D721Med (cell line): ENCODE measurements around the gene BDP1.
"Not testable (repeated sequence)": the region's sequence is repeated elsewhere in the genome, so short reads cannot be mapped to it uniquely, and the experiment has no call there.

ENCODE experiments used
- DNase-seq: peaks from one replicate; pipeline ENCODE4 v3.0.0; 2011; ENCODE audit warnings: low spot score; ENCODE audit not compliant: insufficient read length
- FAIRE-seq: peaks from 2 replicates; lab custom pipeline; 2011; peaks lifted over from hg19 to GRCh38; lab: Jason Lieb, UNC
- CTCF ChIP-seq: IDR thresholded peaks from 2 replicates; pipeline ENCODE4 v1.5.1; 2012; ENCODE audit warnings: mild to moderate bottlenecking, control low read depth; ENCODE audit not compliant: insufficient read depth; ENCODE audit errors: missing control alignments

BDP1 gene

GRCh38 chr5:71471193-71471592 is 15.7 kb downstream of the BDP1 start:
- DNase-seq (no peak), FAIRE-seq (no peak)
- no peak for TF ChIP-seq CTCF

DNA sequence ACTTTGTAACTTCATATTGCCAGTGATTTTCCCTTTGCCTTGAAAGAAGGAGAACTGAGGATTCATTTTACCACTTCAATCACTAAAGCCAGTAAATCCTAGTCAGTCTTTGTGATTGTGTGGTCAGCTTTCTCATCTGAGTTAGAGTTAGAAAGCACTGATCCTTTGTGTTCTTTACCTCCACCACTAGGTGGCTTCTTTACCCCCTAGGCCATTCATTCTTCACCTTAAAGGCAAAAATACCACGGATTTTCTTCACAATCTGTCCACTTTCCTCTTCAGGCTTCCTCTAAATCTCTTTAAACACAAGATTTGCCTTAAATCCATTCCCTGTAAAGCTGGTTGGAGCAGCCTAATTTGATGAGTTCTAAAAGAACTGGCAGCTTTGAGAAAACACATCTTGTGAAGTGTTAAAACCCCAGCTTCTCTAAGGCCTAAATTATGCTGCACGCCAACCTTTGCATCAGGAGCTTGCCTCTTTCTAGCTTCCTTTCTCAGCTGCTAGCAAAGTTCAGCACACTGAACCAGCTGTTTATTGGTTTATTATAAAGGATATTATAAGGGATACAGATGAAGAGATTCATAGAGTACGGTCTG is 20.4 kb downstream of the BDP1 start:
- peak; percentile 91 for FAIRE-seq
- DNase-seq = peak; percentile 22

GRCh38 chr5:71481441-71481840 is 26.0 kb downstream of the BDP1 start:
- FAIRE-seq = no peak

More for the DNA sequence above, 20.4 kb downstream of the BDP1 start:
- TF ChIP-seq CTCF = peak; percentile 68

DNA sequence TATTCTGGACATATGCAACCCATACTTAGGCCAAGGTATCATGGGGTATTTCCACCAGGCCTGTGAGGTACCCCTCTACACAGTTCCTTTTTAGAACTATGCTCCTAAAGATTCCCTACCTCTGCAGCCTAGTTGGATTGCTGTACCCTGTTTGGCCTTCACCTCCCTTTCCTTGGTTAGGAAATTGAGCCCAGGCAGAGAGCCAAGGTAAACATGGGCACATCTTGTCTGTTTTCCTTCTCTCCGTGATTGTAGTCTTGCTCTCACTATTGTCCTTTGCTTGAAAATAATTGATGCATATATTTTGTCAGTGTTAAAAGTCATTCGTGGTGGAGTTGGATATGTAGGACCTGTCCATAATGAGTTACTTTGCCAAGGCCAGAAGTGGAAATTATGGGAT is 26.7 kb downstream of the BDP1 start:
- no peak for TF ChIP-seq CTCF
- FAIRE-seq (no peak), DNase-seq (no peak)

More at GRCh38 chr5:71481441-71481840, 26.0 kb downstream of the BDP1 start:
- no peak for TF ChIP-seq CTCF
- no peak for DNase-seq

DNA sequence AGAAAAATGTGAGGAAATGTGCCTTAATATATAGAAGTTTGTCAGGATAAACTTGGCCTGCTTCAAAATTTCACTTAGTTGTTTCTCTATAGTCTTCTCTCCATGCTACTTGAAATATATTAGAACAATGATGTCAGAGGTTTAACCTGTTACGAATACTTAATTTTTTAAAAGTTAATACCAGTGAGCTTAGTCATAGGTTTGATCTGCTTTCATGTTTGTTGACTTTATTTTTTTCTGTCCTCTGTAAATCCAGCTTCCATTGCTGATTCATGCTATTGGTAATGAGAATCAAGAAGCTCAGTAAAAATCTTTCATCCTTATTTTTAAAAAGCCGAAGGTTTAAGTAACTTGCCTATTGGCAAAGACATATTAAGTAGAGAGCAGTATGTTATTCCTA is 27.9 kb downstream of the BDP1 start:
- FAIRE-seq (peak; percentile 53), DNase-seq (no peak)
- TF ChIP-seq CTCF = no peak

- DNase-seq (no peak), FAIRE-seq (no peak)
- no peak for TF ChIP-seq CTCF
Observed at GRCh38 chr5:71492817-71493615, 37.6 kb downstream of the BDP1 start.

GRCh38 chr5:71494202-71494601 is 38.8 kb downstream of the BDP1 start:
- not testable (repeated sequence) for FAIRE-seq, DNase-seq

GRCh38 chr5:71498756-71499155 is 43.3 kb downstream of the BDP1 start:
- not testable (repeated sequence) for DNase-seq, FAIRE-seq
